Liver (tissue), 9 donors: ENCODE results near the gene NET1. TPM values are rescaled to one million over a fixed set of nuclear protein-coding genes. Genes with fewer than 3 reads are reported as not detected.

Source experiments
- DNase-seq: peaks from one replicate; pipeline ENCODE4 v3.0.0-alpha.2; 2017; ENCODE audit warnings: low spot score
- H3K27ac ChIP-seq, 2 donors: one replicate each; pipeline ENCODE4 v1.7.0; 2013; ENCODE audit warnings: inconsistent platforms in 2 of 2, low read length in 2 of 2, control low read depth in 1 of 2, low read depth in 1 of 2, mild to moderate bottlenecking in 1 of 2
- H3K27me3 ChIP-seq, 4 donors: one replicate each; pipeline versions ENCODE4 v1.6.1 to v1.7.0; 2013; ENCODE audit warnings: low read length in 3 of 4, inconsistent platforms in 1 of 4, mild to moderate bottlenecking in 1 of 4, moderate library complexity in 1 of 4; ENCODE audit not compliant: control insufficient read depth in 4 of 4, insufficient read depth in 4 of 4
- H3K36me3 ChIP-seq, 4 donors: one replicate each; pipeline versions ENCODE4 v1.6.1 to v1.7.0; 2013; ENCODE audit warnings: low read length in 3 of 4, mild to moderate bottlenecking in 3 of 4, low read depth in 1 of 4, moderate library complexity in 1 of 4; ENCODE audit not compliant: control insufficient read depth in 4 of 4, insufficient read depth in 3 of 4
- H3K4me1 ChIP-seq, 4 donors: one replicate each; pipeline versions ENCODE4 v1.6.1 to v1.7.0; 2013; ENCODE audit warnings: low read length in 3 of 4, mild to moderate bottlenecking in 3 of 4, moderate library complexity in 1 of 4; ENCODE audit not compliant: control insufficient read depth in 4 of 4, insufficient read depth in 4 of 4
- H3K4me3 ChIP-seq, 3 donors: one replicate each; pipeline versions ENCODE4 v1.6.1 to v1.7.0; 2013; ENCODE audit warnings: low read length in 3 of 3, control low read depth in 1 of 3, low read depth in 1 of 3, mild to moderate bottlenecking in 1 of 3
- H3K9ac ChIP-seq, 2 donors: one replicate each; pipeline ENCODE4 v1.7.0; 2013; ENCODE audit warnings: low read length in 2 of 2, mild to moderate bottlenecking in 2 of 2, moderate library complexity in 2 of 2, control low read depth in 1 of 2, low read depth in 1 of 2
- H3K9me3 ChIP-seq, 4 donors: one replicate each; pipeline versions ENCODE4 v1.6.1 to v1.7.0; 2013; ENCODE audit warnings: low read length in 3 of 4; ENCODE audit not compliant: control insufficient read depth in 4 of 4
- EGR1 ChIP-seq, 2 donors: IDR thresholded peaks; 2 replicates each; pipeline ENCODE4 v1.6.1; 2016 to 2018; ENCODE audit warnings: antibody characterized with exemption in 2 of 2, low read depth in 2 of 2
- FOXA1 ChIP-seq: IDR thresholded peaks from 2 replicates; pipeline ENCODE4 v1.6.1; 2016; ENCODE audit warnings: antibody characterized with exemption
- FOXA2 ChIP-seq: IDR thresholded peaks from 2 replicates; pipeline ENCODE4 v1.6.1; 2016; ENCODE audit warnings: antibody characterized with exemption
- GABPA ChIP-seq, 2 donors: IDR thresholded peaks in 1 of 2; conservative IDR thresholded peaks in 1 of 2; 2 replicates each; pipeline ENCODE4 v1.6.1; 2016; ENCODE audit warnings: antibody characterized with exemption in 2 of 2, mild to moderate bottlenecking in 1 of 2, moderate library complexity in 1 of 2
- HNF4A ChIP-seq, 2 donors: conservative IDR thresholded peaks; 2 replicates each; pipeline ENCODE4 v1.6.1; 2016; ENCODE audit warnings: antibody characterized with exemption in 2 of 2, mild to moderate bottlenecking in 2 of 2
- HNF4G ChIP-seq: IDR thresholded peaks from 2 replicates; pipeline ENCODE4 v1.6.1; 2016; ENCODE audit warnings: antibody characterized with exemption
- JUND ChIP-seq, 2 donors: IDR thresholded peaks; 2 replicates each; pipeline ENCODE4 v1.6.1; 2016; ENCODE audit warnings: antibody characterized with exemption in 2 of 2
- NR2F2 ChIP-seq: IDR thresholded peaks from 2 replicates; pipeline ENCODE4 v1.6.1; 2016; ENCODE audit warnings: antibody characterized with exemption
- RXRA ChIP-seq, 2 donors: IDR thresholded peaks; 2 replicates each; pipeline ENCODE4 v1.6.1; 2017 to 2018; ENCODE audit warnings: antibody characterized with exemption in 2 of 2, mild to moderate bottlenecking in 1 of 2
- SP1 ChIP-seq: IDR thresholded peaks from 2 replicates; pipeline ENCODE4 v1.6.1; 2018; ENCODE audit warnings: antibody characterized with exemption, mild to moderate bottlenecking
- TAF1 ChIP-seq: conservative IDR thresholded peaks from 2 replicates; pipeline ENCODE4 v1.6.1; 2016; ENCODE audit warnings: antibody characterized with exemption, mild to moderate bottlenecking
- YY1 ChIP-seq: IDR thresholded peaks from 2 replicates; pipeline ENCODE4 v1.6.1; 2016; ENCODE audit warnings: antibody characterized with exemption, mild to moderate bottlenecking
- WGBS: extraction: QIAGEN DNeasy Blood & Tissue Kit; methylation state at CpG from one replicate; pipeline ENCODE4 v1.1.7; 2013; 5-methylcytosine and 5-hydroxymethylcytosine counted together
- polyA plus RNA-seq, 2 donors: library from polyadenylated mRNA; stranded (reverse) in 1 of 2; unstranded in 1 of 2; fragments of 200-250 nt in 1 of 2; fragments of >200 nt in 1 of 2; fragmentation: Nextera tagmentation in 1 of 2; extraction: Ambion mirVana in 1 of 2; gene quantifications; one replicate each; pipeline versions ENCODE4 v1.2.1 to v1.2.3, GENCODE V29; 2013 to 2015
- total RNA-seq, 2 donors: library from RNA; depleted of rRNA; stranded (reverse); fragments of >200 nt; gene quantifications; one replicate each; pipeline ENCODE4 v1.2.3, GENCODE V29; 2014
- TF ChIP-seq, protein P1 (sequence below): IDR thresholded peaks from 2 replicates; pipeline ENCODE4 v1.6.1; 2016; ENCODE audit warnings: antibody characterized with exemption
- TF ChIP-seq, protein P2 (sequence below): IDR thresholded peaks from 2 replicates; pipeline ENCODE4 v1.6.1; 2016; ENCODE audit warnings: antibody characterized with exemption, mild to moderate bottlenecking
- TF ChIP-seq, protein P3 (sequence below): fragments of 150-350 bp; IDR thresholded peaks from 2 replicates; pipeline ENCODE4 v1.5.1; 2017; ENCODE audit warnings: improper control_type of control experiment, low read depth, low read length; ENCODE audit not compliant: missing input control
- TF ChIP-seq, protein P4 (sequence below): IDR thresholded peaks from 2 replicates; pipeline ENCODE4 v1.6.1; 2016; ENCODE audit warnings: antibody characterized with exemption
- TF ChIP-seq, protein P5 (sequence below): IDR thresholded peaks from 2 replicates; pipeline ENCODE4 v1.6.1; 2016; ENCODE audit warnings: antibody characterized with exemption
- donor health status: healthy.
- donor health status: healthy.
- donor health status: healthy.
- donor health status: healthy.
- donor health status: healthy.

NET1 gene
- total and polyA plus RNA-seq, 4 donors = 16.2 to 38.6 (median 25.6) TPM

DNA sequence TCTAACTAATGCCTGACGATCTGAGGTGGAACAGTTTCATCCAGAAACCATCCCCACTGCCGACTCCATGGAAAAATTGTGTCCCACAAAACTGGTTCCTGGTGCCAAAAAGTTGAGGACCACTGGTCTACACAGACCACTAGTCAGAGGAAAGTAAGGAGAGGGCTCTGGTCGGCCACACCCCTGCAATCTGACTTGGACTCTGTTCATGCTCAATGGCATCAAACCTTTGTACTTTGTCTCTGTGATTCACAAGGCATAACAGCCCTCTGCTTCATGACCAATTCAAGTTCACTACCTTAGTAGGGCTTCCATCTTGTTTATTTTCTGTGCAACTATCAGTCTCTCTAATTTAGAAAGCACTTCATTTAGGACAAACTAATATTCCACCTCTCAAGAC is 9.6 kb upstream of the NET1 start:
- H3K36me3 ChIP-seq = no peaks in the 10 kb centered on the region
- TF ChIP-seq, protein P1, sequence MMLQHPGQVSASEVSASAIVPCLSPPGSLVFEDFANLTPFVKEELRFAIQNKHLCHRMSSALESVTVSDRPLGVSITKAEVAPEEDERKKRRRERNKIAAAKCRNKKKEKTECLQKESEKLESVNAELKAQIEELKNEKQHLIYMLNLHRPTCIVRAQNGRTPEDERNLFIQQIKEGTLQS = no peak
- TF ChIP-seq RXRA (IDR thresholded peaks at IDR 0.05) (no peak), GABPA (IDR thresholded peaks at IDR 0.05 in 1 of 2, conservative IDR thresholded peaks at IDR 0.05 in 1 of 2) (no peak), HNF4A (conservative IDR thresholded peaks at IDR 0.05) (peak; percentile 66 to 67)
- TF ChIP-seq, protein P2, sequence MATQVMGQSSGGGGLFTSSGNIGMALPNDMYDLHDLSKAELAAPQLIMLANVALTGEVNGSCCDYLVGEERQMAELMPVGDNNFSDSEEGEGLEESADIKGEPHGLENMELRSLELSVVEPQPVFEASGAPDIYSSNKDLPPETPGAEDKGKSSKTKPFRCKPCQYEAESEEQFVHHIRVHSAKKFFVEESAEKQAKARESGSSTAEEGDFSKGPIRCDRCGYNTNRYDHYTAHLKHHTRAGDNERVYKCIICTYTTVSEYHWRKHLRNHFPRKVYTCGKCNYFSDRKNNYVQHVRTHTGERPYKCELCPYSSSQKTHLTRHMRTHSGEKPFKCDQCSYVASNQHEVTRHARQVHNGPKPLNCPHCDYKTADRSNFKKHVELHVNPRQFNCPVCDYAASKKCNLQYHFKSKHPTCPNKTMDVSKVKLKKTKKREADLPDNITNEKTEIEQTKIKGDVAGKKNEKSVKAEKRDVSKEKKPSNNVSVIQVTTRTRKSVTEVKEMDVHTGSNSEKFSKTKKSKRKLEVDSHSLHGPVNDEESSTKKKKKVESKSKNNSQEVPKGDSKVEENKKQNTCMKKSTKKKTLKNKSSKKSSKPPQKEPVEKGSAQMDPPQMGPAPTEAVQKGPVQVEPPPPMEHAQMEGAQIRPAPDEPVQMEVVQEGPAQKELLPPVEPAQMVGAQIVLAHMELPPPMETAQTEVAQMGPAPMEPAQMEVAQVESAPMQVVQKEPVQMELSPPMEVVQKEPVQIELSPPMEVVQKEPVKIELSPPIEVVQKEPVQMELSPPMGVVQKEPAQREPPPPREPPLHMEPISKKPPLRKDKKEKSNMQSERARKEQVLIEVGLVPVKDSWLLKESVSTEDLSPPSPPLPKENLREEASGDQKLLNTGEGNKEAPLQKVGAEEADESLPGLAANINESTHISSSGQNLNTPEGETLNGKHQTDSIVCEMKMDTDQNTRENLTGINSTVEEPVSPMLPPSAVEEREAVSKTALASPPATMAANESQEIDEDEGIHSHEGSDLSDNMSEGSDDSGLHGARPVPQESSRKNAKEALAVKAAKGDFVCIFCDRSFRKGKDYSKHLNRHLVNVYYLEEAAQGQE = no peak
- TF ChIP-seq, protein P3, sequence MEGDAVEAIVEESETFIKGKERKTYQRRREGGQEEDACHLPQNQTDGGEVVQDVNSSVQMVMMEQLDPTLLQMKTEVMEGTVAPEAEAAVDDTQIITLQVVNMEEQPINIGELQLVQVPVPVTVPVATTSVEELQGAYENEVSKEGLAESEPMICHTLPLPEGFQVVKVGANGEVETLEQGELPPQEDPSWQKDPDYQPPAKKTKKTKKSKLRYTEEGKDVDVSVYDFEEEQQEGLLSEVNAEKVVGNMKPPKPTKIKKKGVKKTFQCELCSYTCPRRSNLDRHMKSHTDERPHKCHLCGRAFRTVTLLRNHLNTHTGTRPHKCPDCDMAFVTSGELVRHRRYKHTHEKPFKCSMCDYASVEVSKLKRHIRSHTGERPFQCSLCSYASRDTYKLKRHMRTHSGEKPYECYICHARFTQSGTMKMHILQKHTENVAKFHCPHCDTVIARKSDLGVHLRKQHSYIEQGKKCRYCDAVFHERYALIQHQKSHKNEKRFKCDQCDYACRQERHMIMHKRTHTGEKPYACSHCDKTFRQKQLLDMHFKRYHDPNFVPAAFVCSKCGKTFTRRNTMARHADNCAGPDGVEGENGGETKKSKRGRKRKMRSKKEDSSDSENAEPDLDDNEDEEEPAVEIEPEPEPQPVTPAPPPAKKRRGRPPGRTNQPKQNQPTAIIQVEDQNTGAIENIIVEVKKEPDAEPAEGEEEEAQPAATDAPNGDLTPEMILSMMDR = no peak
- H3K9me3 ChIP-seq = no peaks in the 10 kb centered on the region
- H3K4me3 ChIP-seq = no peak overlapping the region
- H3K4me1 ChIP-seq = no peaks in the 10 kb centered on the region
- no peak overlapping the region for H3K9ac ChIP-seq
- 79% methylated on average over 3 of the region's 3 CpGs for WGBS
- DNase-seq = no peak
- no peak overlapping the region for H3K27ac ChIP-seq
- H3K27me3 ChIP-seq = no peaks in the 10 kb centered on the region

DNA sequence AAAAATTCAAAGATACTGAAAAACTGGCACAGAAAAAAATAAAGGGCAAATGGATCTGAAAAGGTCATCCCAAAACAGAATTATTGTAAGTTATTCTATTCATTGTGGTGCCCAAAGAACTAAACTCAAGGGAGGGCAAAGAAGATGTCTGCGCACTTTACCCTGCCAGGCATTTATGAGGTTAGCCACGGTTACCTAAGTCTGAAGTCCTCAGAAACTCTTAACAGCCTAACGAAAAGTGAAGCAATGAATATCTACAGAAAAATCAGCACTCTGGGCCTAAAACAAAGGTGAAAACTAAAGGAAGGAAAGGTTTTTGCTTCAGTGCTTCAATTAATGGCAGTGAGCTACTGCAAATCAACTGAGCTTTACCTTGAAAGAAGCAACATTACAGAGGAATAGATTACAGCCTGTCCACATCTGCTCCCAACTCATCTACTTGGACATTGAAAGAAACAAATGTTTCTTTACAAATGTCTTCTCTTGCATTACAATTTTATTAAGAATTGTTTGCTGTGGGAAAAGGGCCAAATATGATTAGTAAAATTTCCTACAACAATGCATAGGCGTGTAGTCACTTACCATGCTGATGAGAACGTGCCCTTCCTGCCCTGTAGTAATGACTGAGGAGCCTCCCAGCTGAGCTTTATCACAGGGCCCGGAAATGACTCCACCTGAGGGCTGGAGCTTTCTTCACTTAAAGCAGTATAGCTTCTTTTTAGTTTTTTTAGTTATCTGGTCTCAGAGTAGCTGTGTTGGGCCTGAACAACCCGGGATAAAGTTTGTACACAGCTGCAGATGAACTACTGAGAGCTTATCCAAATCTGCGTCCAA is 7.9 kb upstream of the NET1 start, which contains the start of gene TUBAL3:
TSS of gene TUBAL3 (minus strand) at position 621 of the 834 bp plus-strand sequence. CDS start at position 585, 36 bp downstream.
- 71% methylated on average over 8 of the region's 8 CpGs for WGBS
- no peaks in the 10 kb centered on the region for H3K36me3 ChIP-seq
- no peak within 1 kb of the TSS for H3K9ac ChIP-seq
- TF ChIP-seq, protein P1 = no peak
- no peak for TF ChIP-seq HNF4A (conservative IDR thresholded peaks at IDR 0.05)
- TF ChIP-seq FOXA1 = no peak
- TF ChIP-seq FOXA2 = no peak
- no peak for TF ChIP-seq JUND (IDR thresholded peaks at IDR 0.05)
- TF ChIP-seq HNF4G = no peak
- TF ChIP-seq, protein P4, sequence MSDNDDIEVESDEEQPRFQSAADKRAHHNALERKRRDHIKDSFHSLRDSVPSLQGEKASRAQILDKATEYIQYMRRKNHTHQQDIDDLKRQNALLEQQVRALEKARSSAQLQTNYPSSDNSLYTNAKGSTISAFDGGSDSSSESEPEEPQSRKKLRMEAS = no peak
- TF ChIP-seq, protein P5, sequence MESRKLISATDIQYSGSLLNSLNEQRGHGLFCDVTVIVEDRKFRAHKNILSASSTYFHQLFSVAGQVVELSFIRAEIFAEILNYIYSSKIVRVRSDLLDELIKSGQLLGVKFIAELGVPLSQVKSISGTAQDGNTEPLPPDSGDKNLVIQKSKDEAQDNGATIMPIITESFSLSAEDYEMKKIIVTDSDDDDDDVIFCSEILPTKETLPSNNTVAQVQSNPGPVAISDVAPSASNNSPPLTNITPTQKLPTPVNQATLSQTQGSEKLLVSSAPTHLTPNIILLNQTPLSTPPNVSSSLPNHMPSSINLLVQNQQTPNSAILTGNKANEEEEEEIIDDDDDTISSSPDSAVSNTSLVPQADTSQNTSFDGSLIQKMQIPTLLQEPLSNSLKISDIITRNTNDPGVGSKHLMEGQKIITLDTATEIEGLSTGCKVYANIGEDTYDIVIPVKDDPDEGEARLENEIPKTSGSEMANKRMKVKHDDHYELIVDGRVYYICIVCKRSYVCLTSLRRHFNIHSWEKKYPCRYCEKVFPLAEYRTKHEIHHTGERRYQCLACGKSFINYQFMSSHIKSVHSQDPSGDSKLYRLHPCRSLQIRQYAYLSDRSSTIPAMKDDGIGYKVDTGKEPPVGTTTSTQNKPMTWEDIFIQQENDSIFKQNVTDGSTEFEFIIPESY = no peak
- no peak for TF ChIP-seq SP1
- TF ChIP-seq YY1 = no peak
- TF ChIP-seq EGR1 (IDR thresholded peaks at IDR 0.05; ENCODE audit: low read depth in 2 of 2) = no peak
- TF ChIP-seq GABPA (IDR thresholded peaks at IDR 0.05 in 1 of 2, conservative IDR thresholded peaks at IDR 0.05 in 1 of 2) = no peak
- no peak for TF ChIP-seq NR2F2
- TF ChIP-seq TAF1 = no peak
- H3K9me3 ChIP-seq = no peaks in the 10 kb centered on the region
- no peaks in the 10 kb centered on the region for H3K27me3 ChIP-seq
- no peak for DNase-seq
- no peaks in the 10 kb centered on the region for H3K4me1 ChIP-seq
- no peak within 1 kb of the TSS for H3K4me3 ChIP-seq
- no peak within 1 kb of the TSS for H3K27ac ChIP-seq
